SH-SY5Y (cell line): ENCODE data around the gene CD164L2.

Experiments
- GATA2 ChIP-seq: IDR thresholded peaks from 2 replicates; pipeline ENCODE4 v1.6.1; 2011; ENCODE audit warnings: mild to moderate bottlenecking, low read depth, low read length
- GATA3 ChIP-seq: IDR thresholded peaks from 2 replicates; pipeline ENCODE4 v1.6.1; 2011; ENCODE audit warnings: low read depth, mild to moderate bottlenecking, low read length, moderate library complexity

DNA sequence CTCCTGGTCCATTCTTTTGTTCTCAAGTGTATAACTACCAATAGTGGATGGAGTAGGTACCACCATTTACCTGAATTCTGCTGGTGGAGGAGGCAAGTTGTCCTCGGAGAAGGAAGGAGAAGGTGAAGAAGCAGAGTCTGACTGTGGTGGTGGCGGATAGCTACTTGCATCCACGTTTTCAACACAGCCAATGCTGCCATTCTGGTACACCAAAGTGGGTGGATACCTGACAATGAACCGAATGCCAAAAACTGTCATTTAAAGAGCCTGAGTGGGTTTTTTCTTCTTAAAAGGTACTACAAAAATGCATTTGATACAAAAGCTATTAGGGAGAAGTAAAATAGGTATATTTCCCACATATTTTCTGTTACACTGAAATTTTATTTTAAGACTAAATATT is 29.4 kb upstream of the CD164L2 start:
- TF ChIP-seq GATA3 (no peak), GATA2 (no peak)
